Mucosa of rectum (tissue), 2 donors: Measurements from ENCODE around the gene PITRM1.
"Not testable (repeated sequence)": the region's sequence is repeated elsewhere in the genome, so short reads cannot be mapped to it uniquely, and the experiment has no call there.

ENCODE experiments used
- H3K27ac ChIP-seq, 2 donors: one replicate each; pipeline ENCODE4 v1.7.0; 2013; ENCODE audit warnings: inconsistent platforms in 2 of 2, low read depth in 2 of 2, low read length in 2 of 2
- H3K27me3 ChIP-seq, 2 donors: one replicate each; pipeline ENCODE4 v1.7.0; 2013; ENCODE audit warnings: low read length in 2 of 2; ENCODE audit not compliant: control insufficient read depth in 2 of 2, insufficient read depth in 2 of 2
- H3K36me3 ChIP-seq, 2 donors: one replicate each; pipeline ENCODE4 v1.7.0; 2013; ENCODE audit warnings: low read length in 2 of 2; ENCODE audit not compliant: control insufficient read depth in 2 of 2, insufficient read depth in 2 of 2
- H3K4me1 ChIP-seq, 2 donors: one replicate each; pipeline ENCODE4 v1.7.0; 2013; ENCODE audit warnings: low read length in 2 of 2, mild to moderate bottlenecking in 1 of 2; ENCODE audit not compliant: control insufficient read depth in 2 of 2, insufficient read depth in 2 of 2
- H3K4me3 ChIP-seq, 2 donors: one replicate each; pipeline ENCODE4 v1.7.0; 2013; ENCODE audit warnings: low read length in 2 of 2
- H3K9ac ChIP-seq, 2 donors: one replicate each; pipeline ENCODE4 v1.7.0; 2013; ENCODE audit warnings: low read length in 2 of 2, low read depth in 1 of 2, mild to moderate bottlenecking in 1 of 2
- H3K9me3 ChIP-seq, 2 donors: one replicate each; pipeline ENCODE4 v1.7.0; 2013; ENCODE audit warnings: low read length in 2 of 2; ENCODE audit not compliant: control insufficient read depth in 2 of 2
- donor health status: healthy.
- donor health status: Normal muscosa, but diverticular disease.

PITRM1 gene

GRCh38 chr10:3172446-3173170 lies at the start of gene PITRM1:
Gene PITRM1 (minus strand): TSS chr10:3172782. CDS start chr10:3172772, 10 bp downstream.
- Histone ChIP-seq H3K27ac (peak within 1 kb of the TSS; percentile 88 to 90), H3K4me1 (peaks cover 5 to 8% of the 10 kb centered on the region in 2 donors), H3K9me3 (no peaks in the 10 kb centered on the region), H3K36me3 (peaks cover 9 to 21% of the 10 kb centered on the region in 2 donors), H3K4me3 (peak within 1 kb of the TSS; percentile 85 to 90), H3K27me3 (no peaks in the 10 kb centered on the region), H3K9ac (peak within 1 kb of the TSS; percentile 75 to 87)

GRCh38 chr10:3222068-3222467 lies 49.5 kb upstream of the PITRM1 start:
- Histone ChIP-seq H3K27me3 (no peaks in the 10 kb centered on the region), H3K4me1 (no peaks in the 10 kb centered on the region), H3K4me3 (no peak overlapping the region), H3K9ac (no peak overlapping the region), H3K27ac (no peak overlapping the region), H3K9me3 (no peaks in the 10 kb centered on the region), H3K36me3 (no peaks in the 10 kb centered on the region)

GRCh38 chr10:3221601-3222000 lies 49.0 kb upstream of the PITRM1 start:
- not testable (repeated sequence) for H3K4me3 ChIP-seq, H3K36me3 ChIP-seq, H3K4me1 ChIP-seq, H3K9me3 ChIP-seq, H3K27ac ChIP-seq, H3K9ac ChIP-seq, H3K27me3 ChIP-seq

GRCh38 chr10:3220853-3221252 lies 48.3 kb upstream of the PITRM1 start:
- no peak overlapping the region for H3K9ac ChIP-seq
- no peaks in the 10 kb centered on the region for H3K9me3 ChIP-seq
- no peaks in the 10 kb centered on the region for H3K27me3 ChIP-seq
- no peak overlapping the region for H3K27ac ChIP-seq
- H3K4me3 ChIP-seq: no peak overlapping the region
- no peaks in the 10 kb centered on the region for H3K36me3 ChIP-seq
- no peaks in the 10 kb centered on the region for H3K4me1 ChIP-seq

- not testable (repeated sequence) for H3K27me3 ChIP-seq, H3K9me3 ChIP-seq, H3K4me1 ChIP-seq, H3K36me3 ChIP-seq, H3K27ac ChIP-seq, H3K4me3 ChIP-seq, H3K9ac ChIP-seq
Measured at GRCh38 chr10:3219021-3219628, 46.5 kb upstream of the PITRM1 start.

- Histone ChIP-seq H3K36me3 (no peaks in the 10 kb centered on the region), H3K9me3 (no peaks in the 10 kb centered on the region), H3K4me3 (no peak overlapping the region), H3K9ac (no peak overlapping the region), H3K27me3 (no peaks in the 10 kb centered on the region), H3K27ac (no peak overlapping the region), H3K4me1 (no peaks in the 10 kb centered on the region)
Measured at GRCh38 chr10:3217853-3218252, 45.3 kb upstream of the PITRM1 start.

GRCh38 chr10:3217301-3217700 lies 44.7 kb upstream of the PITRM1 start:
- Histone ChIP-seq H3K9ac (no peak overlapping the region), H3K27ac (no peak overlapping the region), H3K9me3 (no peaks in the 10 kb centered on the region), H3K4me3 (no peak overlapping the region), H3K4me1 (no peaks in the 10 kb centered on the region), H3K27me3 (no peaks in the 10 kb centered on the region), H3K36me3 (no peaks in the 10 kb centered on the region)

- H3K9ac ChIP-seq: no peak overlapping the region
- H3K27me3 ChIP-seq: peaks cover 0 to under 1% of the 10 kb centered on the region in 2 donors
- H3K27ac ChIP-seq: no peak overlapping the region
- H3K4me3 ChIP-seq: no peak overlapping the region
- H3K36me3 ChIP-seq: no peaks in the 10 kb centered on the region
- no peaks in the 10 kb centered on the region for H3K9me3 ChIP-seq
- no peaks in the 10 kb centered on the region for H3K4me1 ChIP-seq
Measured at GRCh38 chr10:3215153-3215775, 42.7 kb upstream of the PITRM1 start.

- H3K9ac ChIP-seq: no peak overlapping the region
Measured at GRCh38 chr10:3213758-3214515, 41.4 kb upstream of the PITRM1 start.

GRCh38 chr10:3213208-3213607 lies 40.6 kb upstream of the PITRM1 start:
- H3K4me1 ChIP-seq: no peaks in the 10 kb centered on the region
- no peak overlapping the region for H3K27ac ChIP-seq

More at GRCh38 chr10:3213758-3214515, 41.4 kb upstream of the PITRM1 start:
- H3K4me3 ChIP-seq: no peak overlapping the region
- H3K4me1 ChIP-seq: no peaks in the 10 kb centered on the region
- peaks cover 0 to 4% of the 10 kb centered on the region in 2 donors for H3K27me3 ChIP-seq
- no peak overlapping the region for H3K27ac ChIP-seq
- no peaks in the 10 kb centered on the region for H3K9me3 ChIP-seq
- H3K36me3 ChIP-seq: no peaks in the 10 kb centered on the region

More at GRCh38 chr10:3213208-3213607, 40.6 kb upstream of the PITRM1 start:
- Histone ChIP-seq H3K4me3 (no peak overlapping the region), H3K36me3 (no peaks in the 10 kb centered on the region), H3K9me3 (no peaks in the 10 kb centered on the region), H3K9ac (no peak overlapping the region), H3K27me3 (peaks cover 0 to 4% of the 10 kb centered on the region in 2 donors)
